Hepatocyte (in vitro differentiated cells): ENCODE data around the gene RASSF7. TPM values are rescaled to one million over a fixed set of nuclear protein-coding genes. Genes with fewer than 3 reads are reported as not detected.

Experiments
- DNase-seq: peaks from one replicate; pipeline ENCODE4 v3.0.0-alpha.2; 2016; ENCODE audit warnings: low spot score
- H2AFZ ChIP-seq: fragments of 200-600 bp; sonication (generic); 2 replicates; pipeline ENCODE4 v1.6.0; 2016; ENCODE audit warnings: antibody characterized with exemption, mild to moderate bottlenecking
- H3K27ac ChIP-seq: fragments of 200-600 bp; sonication (generic); 2 replicates; pipeline ENCODE4 v1.5.1; 2016; ENCODE audit warnings: mild to moderate bottlenecking
- H3K27me3 ChIP-seq: fragments of 200-600 bp; sonication (generic); 2 replicates; pipeline ENCODE4 v1.6.1; 2016
- H3K36me3 ChIP-seq: fragments of 200-600 bp; sonication (generic); replicated peaks from 2 replicates; pipeline ENCODE4 v1.5.1; 2016; ENCODE audit warnings: low read depth; ENCODE audit not compliant: insufficient read depth
- H3K4me1 ChIP-seq: fragments of 200-600 bp; sonication (generic); 2 replicates; pipeline ENCODE4 v1.5.1; 2016; ENCODE audit warnings: mild to moderate bottlenecking, moderate library complexity; ENCODE audit not compliant: insufficient read depth
- H3K4me2 ChIP-seq: fragments of 200-600 bp; sonication (generic); 2 replicates; pipeline ENCODE4 v1.6.0; 2016
- H3K4me3 ChIP-seq: fragments of 200-600 bp; sonication (generic); 2 replicates; pipeline ENCODE4 v1.5.1; 2016; ENCODE audit warnings: mild to moderate bottlenecking
- H3K79me2 ChIP-seq: fragments of 200-600 bp; sonication (generic); 2 replicates; pipeline ENCODE4 v1.6.0; 2017; ENCODE audit warnings: mild to moderate bottlenecking
- H3K9me2 ChIP-seq: fragments of 200-600 bp; sonication (generic); replicated peaks from 2 replicates; pipeline ENCODE4 v1.6.0; 2017; ENCODE audit warnings: mild to moderate bottlenecking; ENCODE audit not compliant: insufficient read depth
- H3K9me3 ChIP-seq: fragments of 200-600 bp; sonication (generic); 2 replicates; pipeline ENCODE4 v1.5.1; 2016; ENCODE audit warnings: low read depth, mild to moderate bottlenecking
- H4K20me1 ChIP-seq: fragments of 200-600 bp; sonication (generic); 2 replicates; pipeline ENCODE4 v1.6.0; 2016; ENCODE audit warnings: mild to moderate bottlenecking; ENCODE audit not compliant: insufficient read depth, poor library complexity, severe bottlenecking
- CTCF ChIP-seq: fragments of 200-600 bp; sonication (generic); IDR thresholded peaks from 2 replicates; pipeline ENCODE4 v1.5.1; 2016; ENCODE audit warnings: antibody characterized with exemption, mild to moderate bottlenecking; ENCODE audit not compliant: poor library complexity
- EZH2 ChIP-seq: fragments of 200-600 bp; sonication (generic); IDR thresholded peaks from 2 replicates; pipeline ENCODE4 v1.6.1; 2016; ENCODE audit warnings: antibody characterized with exemption, mild to moderate bottlenecking, borderline replicate concordance
- EZH2phosphoT487 ChIP-seq: fragments of 200-600 bp; sonication (generic); IDR thresholded peaks from one replicate; pipeline ENCODE4 v1.6.1; 2018; ENCODE audit warnings: antibody characterized with exemption, mild to moderate bottlenecking, low read depth, moderate library complexity; ENCODE audit not compliant: unreplicated experiment, severe bottlenecking
- WGBS: methylation state at CpG from one replicate; pipeline ENCODE4 v1.1.6; 2016; ENCODE audit warnings: low lambda C conversion rate; ENCODE audit errors: missing lambda C conversion rate; 5-methylcytosine and 5-hydroxymethylcytosine counted together
- polyA plus RNA-seq: library from polyadenylated mRNA; unstranded; fragments of >200 nt; fragmentation: Nextera tagmentation; extraction: Ambion mirVana; gene quantifications from 2 replicates; pipeline ENCODE4 v1.2.1, GENCODE V29; 2016
- total RNA-seq: library from RNA; depleted of rRNA; stranded (reverse); fragments of >200 nt; gene quantifications from 2 replicates; pipeline ENCODE4 v1.2.3, GENCODE V29; 2014

The RASSF7 gene
- total and polyA plus RNA-seq, 2 experiments from 2014 or later, result 75.8 to 104 TPM

DNA sequence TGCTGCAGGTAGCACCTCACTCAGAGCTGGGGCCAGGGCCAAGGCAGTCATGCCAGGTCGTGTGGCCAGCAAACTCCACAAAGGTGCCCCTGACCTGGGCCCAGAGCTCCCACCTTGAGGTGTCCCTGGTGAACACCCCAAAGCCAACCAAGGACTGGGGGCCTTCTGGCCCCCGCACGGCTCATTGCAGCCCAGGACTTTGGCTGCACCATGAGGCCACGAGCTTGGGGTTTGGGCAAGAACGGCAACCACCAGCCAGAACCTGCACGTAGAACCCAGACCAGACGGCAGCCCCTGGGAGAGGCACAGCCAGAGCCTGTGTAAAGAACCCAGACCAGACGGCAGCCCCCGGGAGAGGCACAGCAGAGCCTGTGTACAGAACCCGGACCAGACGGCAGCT, 15.6 kb upstream of the RASSF7 start:
- Histone ChIP-seq H3K79me2 (no peaks in the 10 kb centered on the region), H3K27me3 (no peaks in the 10 kb centered on the region), H3K4me3 (no peak overlapping the region), H4K20me1 (no peaks in the 10 kb centered on the region), H2AFZ (no peak overlapping the region), H3K9me3 (no peaks in the 10 kb centered on the region), H3K4me2 (no peak overlapping the region), H3K9me2 (no peaks in the 10 kb centered on the region), H3K4me1 (no peaks in the 10 kb centered on the region), H3K36me3 (no peaks in the 10 kb centered on the region), H3K27ac (no peak overlapping the region)
- 91% methylated on average over 11 of the region's 11 CpGs for WGBS
- TF ChIP-seq EZH2phosphoT487 (no peak), CTCF (no peak), EZH2 (no peak)
- DNase-seq, result no peak

DNA sequence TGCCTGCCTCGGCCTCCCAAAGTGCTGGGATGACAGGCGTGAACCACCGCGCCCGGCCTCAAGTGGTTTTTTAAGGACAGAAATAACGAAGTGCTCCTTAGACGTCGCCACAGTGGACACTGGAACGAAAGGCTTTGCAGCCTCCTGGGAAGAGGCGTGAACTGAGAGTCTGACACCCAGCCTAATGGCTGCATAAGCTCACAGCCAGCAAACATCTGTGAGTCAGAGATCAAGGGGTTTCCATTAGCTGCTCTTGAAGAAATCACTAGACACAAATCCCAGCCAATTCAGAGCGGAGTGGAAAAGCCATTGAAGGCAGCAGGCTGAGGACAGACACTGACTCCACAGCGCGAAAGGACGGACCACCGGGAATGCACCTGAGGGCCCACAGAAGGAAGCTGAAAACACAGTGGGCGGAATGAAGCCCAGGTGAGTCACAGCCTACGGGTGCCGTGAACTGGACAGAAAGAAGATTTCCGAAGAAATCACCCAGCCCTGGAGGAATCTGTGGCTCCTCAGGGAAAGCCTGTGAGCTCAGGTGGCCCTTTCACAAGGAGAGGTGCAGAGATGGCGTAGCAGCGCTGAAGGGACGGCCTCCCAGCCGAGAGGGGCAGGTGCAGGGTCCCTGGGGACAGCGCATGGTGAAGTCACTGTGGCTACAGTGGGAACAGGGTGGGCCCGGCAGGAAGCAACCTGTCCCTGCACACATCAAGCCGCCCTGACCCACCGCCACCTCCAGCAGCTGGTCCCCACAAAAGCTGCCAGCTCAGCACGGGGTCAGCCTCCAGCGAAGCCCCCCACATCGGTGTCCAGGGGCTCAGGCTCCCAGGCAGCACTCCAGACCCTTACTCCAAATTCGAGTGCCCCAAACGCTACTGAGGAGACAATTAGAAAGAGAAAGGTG, 11.8 kb upstream of the RASSF7 start:
- H3K36me3 ChIP-seq, result no peaks in the 10 kb centered on the region
- no peak for DNase-seq
- no peaks in the 10 kb centered on the region for H3K4me1 ChIP-seq
- TF ChIP-seq EZH2phosphoT487, result no peak
- no peak for TF ChIP-seq CTCF
- TF ChIP-seq EZH2, result no peak
- H3K4me2 ChIP-seq, result no peak overlapping the region
- no peaks in the 10 kb centered on the region for H3K9me2 ChIP-seq
- H3K4me3 ChIP-seq, result no peak overlapping the region
- no peaks in the 10 kb centered on the region for H4K20me1 ChIP-seq
- H3K27ac ChIP-seq, result no peak overlapping the region
- WGBS, result 81% methylated on average over 32 of the region's 32 CpGs
- no peaks in the 10 kb centered on the region for H3K9me3 ChIP-seq
- no peaks in the 10 kb centered on the region for H3K79me2 ChIP-seq
- no peak overlapping the region for H2AFZ ChIP-seq
- peaks cover 1% of the 10 kb centered on the region for H3K27me3 ChIP-seq

- no peak for DNase-seq
- H3K27ac ChIP-seq, result no peak overlapping the region
- WGBS, result 95% methylated on average over 24 of the region's 25 CpGs
- H3K9me3 ChIP-seq, result no peaks in the 10 kb centered on the region
- H3K4me3 ChIP-seq, result no peak overlapping the region
- H3K36me3 ChIP-seq, result no peaks in the 10 kb centered on the region
- no peaks in the 10 kb centered on the region for H4K20me1 ChIP-seq
- H3K79me2 ChIP-seq, result no peaks in the 10 kb centered on the region
- H3K9me2 ChIP-seq, result no peaks in the 10 kb centered on the region
- no peak overlapping the region for H3K4me2 ChIP-seq
- H2AFZ ChIP-seq, result no peak overlapping the region
- H3K4me1 ChIP-seq, result peaks cover 9% of the 10 kb centered on the region
- no peak for TF ChIP-seq CTCF
- TF ChIP-seq EZH2, result no peak
- no peak for TF ChIP-seq EZH2phosphoT487
- peaks cover 10% of the 10 kb centered on the region for H3K27me3 ChIP-seq
Measured at GRCh38 chr11:550021-550745, 10.6 kb upstream of the RASSF7 start.
